Thyroid gland (tissue), 4 donors: ENCODE results near the gene CCDC192.

Source experiments
- CTCF ChIP-seq, 6 experiments: fragments of 200-600 bp in 3 of 6; fragments of 450-650 bp in 3 of 6; sonication (generic) in 3 of 6; IDR thresholded peaks; one replicate each; pipeline ENCODE4 v1.5.1; 2016 to 2019; ENCODE audit warnings: antibody characterized with exemption in 6 of 6, mild to moderate bottlenecking in 2 of 6, inconsistent platforms in 1 of 6, moderate library complexity in 1 of 6
- POLR2A ChIP-seq, 2 donors: fragments of 450-650 bp; IDR thresholded peaks; one replicate each; pipeline ENCODE4 v1.6.1; 2017; ENCODE audit warnings: antibody characterized with exemption in 2 of 2, mild to moderate bottlenecking in 2 of 2, moderate library complexity in 1 of 2

DNA sequence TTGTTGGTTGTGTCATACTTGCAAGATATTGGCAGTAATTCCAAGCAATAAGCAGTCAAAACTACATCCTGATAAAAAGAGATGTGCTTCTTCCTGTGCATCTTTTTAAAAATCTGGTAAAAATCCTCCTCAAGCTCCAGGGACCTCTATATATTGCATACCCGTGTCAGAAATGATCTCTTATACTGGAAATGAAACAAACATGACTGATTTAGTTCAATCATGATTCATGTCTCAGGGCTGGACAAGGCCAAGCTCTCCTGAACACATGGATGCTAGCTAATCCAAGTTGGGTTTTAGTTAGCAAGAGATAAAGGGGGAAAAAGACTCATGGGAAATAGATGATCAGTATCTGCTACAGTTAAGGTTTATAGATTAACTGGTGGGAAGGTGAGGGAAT is 69.3 kb downstream of the CCDC192 start:
- TF ChIP-seq POLR2A (IDR thresholded peaks at IDR 0.05) (no peak), CTCF (IDR thresholded peaks at IDR 0.05) (no peak)
